Smooth muscle cell (in vitro differentiated cells): ENCODE results near the gene SMARCD1. TPM values are rescaled to one million over a fixed set of nuclear protein-coding genes. Genes with fewer than 3 reads are reported as not detected.

ENCODE experiments used
- DNase-seq: peaks from one replicate; lab custom pipeline; 2025; ENCODE audit not compliant: unreplicated experiment; lab: John Stamatoyannopoulos, UW
- H2AFZ ChIP-seq: fragments of 200-600 bp; sonication (generic); 2 replicates; pipeline ENCODE4 v1.6.0; 2016; ENCODE audit warnings: antibody characterized with exemption, low read depth, mild to moderate bottlenecking
- H3F3A ChIP-seq: fragments of 200-600 bp; sonication (generic); 2 replicates; pipeline ENCODE4 v1.6.0; 2017; ENCODE audit warnings: antibody characterized with exemption, low read depth
- H3K27ac ChIP-seq: fragments of 200-600 bp; sonication (generic); 2 replicates; pipeline ENCODE4 v1.5.1; 2016; ENCODE audit warnings: low read depth, mild to moderate bottlenecking
- H3K27me3 ChIP-seq: fragments of 200-600 bp; sonication (generic); 2 replicates; pipeline ENCODE4 v1.6.1; 2016; ENCODE audit warnings: low read depth, mild to moderate bottlenecking
- H3K36me3 ChIP-seq: fragments of 200-600 bp; sonication (generic); 2 replicates; pipeline ENCODE4 v1.5.1; 2016; ENCODE audit warnings: low read depth
- H3K4me1 ChIP-seq: fragments of 200-600 bp; sonication (generic); 2 replicates; pipeline ENCODE4 v1.5.1; 2016; ENCODE audit warnings: low read depth
- H3K4me2 ChIP-seq: fragments of 200-600 bp; sonication (generic); 2 replicates; pipeline ENCODE4 v1.6.0; 2016; ENCODE audit warnings: mild to moderate bottlenecking
- H3K4me3 ChIP-seq: fragments of 200-600 bp; sonication (generic); 2 replicates; pipeline ENCODE4 v1.5.1; 2016; ENCODE audit warnings: mild to moderate bottlenecking
- H3K79me2 ChIP-seq: fragments of 200-600 bp; sonication (generic); 2 replicates; pipeline ENCODE4 v1.6.0; 2016; ENCODE audit warnings: low read depth, mild to moderate bottlenecking
- H3K9ac ChIP-seq: fragments of 200-600 bp; sonication (generic); 2 replicates; pipeline ENCODE4 v1.6.0; 2016; ENCODE audit warnings: low read depth
- H3K9me3 ChIP-seq: fragments of 200-600 bp; sonication (generic); replicated peaks from 2 replicates; pipeline ENCODE4 v1.5.1; 2016; ENCODE audit warnings: low read depth
- H4K20me1 ChIP-seq: fragments of 200-600 bp; sonication (generic); 2 replicates; pipeline ENCODE4 v1.6.0; 2016; ENCODE audit warnings: low read depth
- WGBS: methylation state at CpG from one replicate; pipeline ENCODE4 v1.1.7; 2016; ENCODE audit warnings: low lambda C conversion rate; 5-methylcytosine and 5-hydroxymethylcytosine counted together
- polyA plus RNA-seq: library from polyadenylated mRNA; unstranded; fragments of >200 nt; fragmentation: Nextera tagmentation; extraction: Ambion mirVana; gene quantifications from 2 replicates; pipeline ENCODE4 v1.2.1, GENCODE V29; 2016
- total RNA-seq: library from RNA; depleted of rRNA; stranded (reverse); fragments of >200 nt; gene quantifications from 2 replicates; pipeline ENCODE4 v1.2.3, GENCODE V29; 2014
- TF ChIP-seq, protein P1 (sequence below): fragments of 200-600 bp; sonication (generic); IDR thresholded peaks from 2 replicates; pipeline ENCODE4 v1.5.1; 2017; ENCODE audit warnings: borderline replicate concordance, mild to moderate bottlenecking, antibody characterized with exemption; ENCODE audit not compliant: insufficient read depth, poor library complexity, severe bottlenecking

The SMARCD1 gene
- total and polyA plus RNA-seq, 2 experiments from 2014 or later, result 24.1 to 39.6 TPM

- Histone ChIP-seq H3K9ac (no peak overlapping the region), H3K4me1 (peaks cover 11% of the 10 kb centered on the region), H2AFZ (no peak overlapping the region), H3F3A (no peaks in the 10 kb centered on the region), H3K4me3 (no peak overlapping the region), H3K79me2 (no peaks in the 10 kb centered on the region), H3K27ac (no peak overlapping the region), H4K20me1 (no peaks in the 10 kb centered on the region), H3K9me3 (no peaks in the 10 kb centered on the region), H3K27me3 (peaks cover 25% of the 10 kb centered on the region), H3K4me2 (no peak overlapping the region), H3K36me3 (no peaks in the 10 kb centered on the region)
- DNase-seq, result no peak
- 74% methylated on average over 4 of the region's 4 CpGs for WGBS
- TF ChIP-seq, protein P1, sequence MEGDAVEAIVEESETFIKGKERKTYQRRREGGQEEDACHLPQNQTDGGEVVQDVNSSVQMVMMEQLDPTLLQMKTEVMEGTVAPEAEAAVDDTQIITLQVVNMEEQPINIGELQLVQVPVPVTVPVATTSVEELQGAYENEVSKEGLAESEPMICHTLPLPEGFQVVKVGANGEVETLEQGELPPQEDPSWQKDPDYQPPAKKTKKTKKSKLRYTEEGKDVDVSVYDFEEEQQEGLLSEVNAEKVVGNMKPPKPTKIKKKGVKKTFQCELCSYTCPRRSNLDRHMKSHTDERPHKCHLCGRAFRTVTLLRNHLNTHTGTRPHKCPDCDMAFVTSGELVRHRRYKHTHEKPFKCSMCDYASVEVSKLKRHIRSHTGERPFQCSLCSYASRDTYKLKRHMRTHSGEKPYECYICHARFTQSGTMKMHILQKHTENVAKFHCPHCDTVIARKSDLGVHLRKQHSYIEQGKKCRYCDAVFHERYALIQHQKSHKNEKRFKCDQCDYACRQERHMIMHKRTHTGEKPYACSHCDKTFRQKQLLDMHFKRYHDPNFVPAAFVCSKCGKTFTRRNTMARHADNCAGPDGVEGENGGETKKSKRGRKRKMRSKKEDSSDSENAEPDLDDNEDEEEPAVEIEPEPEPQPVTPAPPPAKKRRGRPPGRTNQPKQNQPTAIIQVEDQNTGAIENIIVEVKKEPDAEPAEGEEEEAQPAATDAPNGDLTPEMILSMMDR, result no peak
These were observed 25.0 kb upstream of the SMARCD1 start for GRCh38 chr12:50060120-50060468.

- no peak overlapping the region for H3K9ac ChIP-seq
- H3K27me3 ChIP-seq, result peaks cover 23% of the 10 kb centered on the region
- no peak overlapping the region for H3K27ac ChIP-seq
- H3K36me3 ChIP-seq, result no peaks in the 10 kb centered on the region
- no peaks in the 10 kb centered on the region for H3K79me2 ChIP-seq
- peaks cover 9% of the 10 kb centered on the region for H3K4me1 ChIP-seq
- DNase-seq, result no peak
- H3F3A ChIP-seq, result no peaks in the 10 kb centered on the region
- 96% methylated on average over 2 of the region's 2 CpGs for WGBS
- H3K9me3 ChIP-seq, result no peaks in the 10 kb centered on the region
- no peak overlapping the region for H3K4me2 ChIP-seq
- TF ChIP-seq, protein P1, result no peak
- no peaks in the 10 kb centered on the region for H4K20me1 ChIP-seq
- no peak overlapping the region for H2AFZ ChIP-seq
- H3K4me3 ChIP-seq, result no peak overlapping the region
These were observed 24.0 kb upstream of the SMARCD1 start for GRCh38 chr12:50061171-50061570.

DNA sequence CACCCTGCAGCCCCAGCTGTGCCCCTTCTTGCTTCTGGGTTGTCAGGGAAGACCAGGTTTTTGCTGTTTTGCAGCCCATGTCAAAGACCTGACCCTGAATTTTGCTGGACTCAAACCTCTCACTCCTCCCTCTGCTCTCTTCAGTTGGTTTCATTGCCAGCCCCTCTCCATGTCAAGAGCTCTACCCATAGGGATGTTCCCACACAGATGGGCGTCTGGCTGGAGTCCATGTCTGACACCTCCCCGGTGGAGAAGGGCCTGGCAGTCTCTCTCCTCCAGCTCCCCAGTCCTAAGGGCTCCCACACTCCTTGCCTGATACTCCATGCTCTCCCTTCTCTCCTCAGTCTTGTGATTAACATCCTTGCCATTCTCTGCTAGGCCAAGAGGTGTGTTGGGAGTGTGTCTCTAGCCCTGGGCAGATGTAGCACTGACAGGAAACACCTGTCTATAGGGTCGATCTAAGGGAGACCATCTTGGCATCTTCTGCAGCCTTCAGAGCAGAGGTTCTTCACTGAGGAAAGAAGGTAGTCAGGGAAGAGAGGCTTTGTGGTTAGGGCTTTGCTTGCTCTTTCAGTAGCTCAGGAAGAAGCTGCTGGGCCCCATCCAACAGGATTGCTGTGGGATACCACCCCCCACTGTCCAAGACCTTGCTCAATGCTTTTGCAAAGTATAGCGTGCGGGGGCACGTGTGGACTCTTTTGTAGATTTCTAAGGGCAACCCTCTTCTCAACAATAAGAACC lies 23.0 kb upstream of the SMARCD1 start:
- no peak overlapping the region for H3K4me2 ChIP-seq
- H3K27me3 ChIP-seq, result peaks cover 13% of the 10 kb centered on the region
- no peaks in the 10 kb centered on the region for H3K9me3 ChIP-seq
- H2AFZ ChIP-seq, result no peak overlapping the region
- H4K20me1 ChIP-seq, result no peaks in the 10 kb centered on the region
- WGBS, result 81% methylated on average over 6 of the region's 6 CpGs
- H3K4me1 ChIP-seq, result no peaks in the 10 kb centered on the region
- TF ChIP-seq, protein P1, result no peak
- H3K79me2 ChIP-seq, result no peaks in the 10 kb centered on the region
- H3K4me3 ChIP-seq, result no peak overlapping the region
- DNase-seq, result no peak
- H3K27ac ChIP-seq, result no peak overlapping the region
- H3K9ac ChIP-seq, result no peak overlapping the region
- H3K36me3 ChIP-seq, result no peaks in the 10 kb centered on the region
- H3F3A ChIP-seq, result no peaks in the 10 kb centered on the region
